Lower lobe of right lung (tissue), 2 donors: ENCODE data around the gene NUP35. TPM values are rescaled to one million over a fixed set of nuclear protein-coding genes. Genes with fewer than 3 reads are reported as not detected.
A peak's percentile ranks its signal among the peaks of the same experiment; 100 is the strongest.

Experiments used
- ATAC-seq, 2 donors: fragments of 200-7000 bp; cut with Tn5 transposase; one replicate each; pipeline ENCODE4 v1.9.1; 2020 to 2022; ENCODE audit warnings: mild to moderate bottlenecking in 2 of 2, moderate library complexity in 2 of 2
- DNase-seq: peaks from one replicate; pipeline ENCODE4 v3.0.0-alpha.2; 2020
- H3K27ac ChIP-seq: fragments of 200-600 bp; one replicate; pipeline ENCODE4 v1.8.0; 2022
- H3K27me3 ChIP-seq: fragments of 200-600 bp; one replicate; pipeline ENCODE4 v1.8.0; 2022; ENCODE audit warnings: low read depth
- H3K36me3 ChIP-seq: fragments of 200-600 bp; one replicate; pipeline ENCODE4 v1.8.0; 2022; ENCODE audit warnings: mild to moderate bottlenecking
- H3K4me1 ChIP-seq: fragments of 200-600 bp; one replicate; pipeline ENCODE4 v1.8.0; 2022
- H3K4me3 ChIP-seq: fragments of 200-600 bp; one replicate; pipeline ENCODE4 v1.8.0; 2022; ENCODE audit warnings: mild to moderate bottlenecking
- H3K9me3 ChIP-seq: fragments of 200-600 bp; one replicate; pipeline ENCODE4 v1.8.0; 2022
- intact Hi-C: fragments of 100-400 bp; cut with DNase I; formaldehyde crosslinking; loops from one replicate; pipeline ENCODE4 v1.11.0; 2022
- total RNA-seq: library from RNA; stranded (reverse); fragmentation: NEBNext Ultra II Directional; extraction: Animal tissue kit (Norgen Biotek cat#: 25700); gene quantifications from one replicate; pipeline ENCODE4 v1.2.1, GENCODE V29; 2021
- TF ChIP-seq, protein P1 (sequence below): fragments of 200-600 bp; IDR thresholded peaks from one replicate; pipeline ENCODE4 v1.8.0; 2022; ENCODE audit warnings: antibody characterized with exemption, mild to moderate bottlenecking
- donor health status: DM: no; HTN: yes; CAD: no; lungs with severe emphysema.

Gene NUP35
- total RNA-seq, 1 donor from 2014 or later: 15.9 TPM

DNA sequence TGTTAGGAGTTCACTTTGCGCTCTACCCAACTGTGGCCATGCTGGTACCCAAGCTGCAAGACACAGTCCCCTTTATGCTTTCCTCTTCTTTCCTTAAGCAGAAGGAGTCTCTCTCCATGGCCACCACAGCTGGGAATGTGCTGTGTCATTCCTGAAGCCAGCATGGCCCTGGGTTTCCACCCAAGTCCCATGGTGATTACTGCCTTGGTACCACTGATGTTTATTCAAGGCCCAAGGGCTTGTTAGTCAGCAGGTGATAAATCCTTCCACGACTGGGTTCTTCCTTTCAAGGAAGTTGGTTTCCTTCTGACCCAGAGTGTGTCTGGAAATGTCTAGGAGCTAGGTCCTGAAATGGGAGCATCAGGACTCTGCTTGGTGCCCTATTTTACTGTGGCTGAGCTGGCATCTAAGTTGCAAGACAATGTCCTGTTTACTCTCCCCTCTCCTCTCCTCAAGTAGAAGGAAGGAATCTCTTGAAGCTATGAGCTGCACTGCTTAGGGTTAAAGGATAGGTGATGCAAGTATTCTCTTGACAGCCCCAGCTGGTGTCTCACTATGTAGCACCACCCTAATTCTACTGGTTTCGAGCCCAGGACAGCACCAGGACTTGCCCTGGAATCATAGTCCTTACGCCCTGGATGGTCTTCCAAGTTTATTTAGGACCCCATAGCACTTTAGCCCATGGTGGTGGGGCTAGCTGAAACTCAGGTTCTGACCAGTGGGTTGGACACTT lies 18.7 kb upstream of the NUP35 start:
- DNase-seq: no peak
- no peaks in the 10 kb centered on the region for H3K27me3 ChIP-seq
- no peak overlapping the region for H3K4me3 ChIP-seq
- H3K4me1 ChIP-seq: no peaks in the 10 kb centered on the region
- TF ChIP-seq, protein P1, sequence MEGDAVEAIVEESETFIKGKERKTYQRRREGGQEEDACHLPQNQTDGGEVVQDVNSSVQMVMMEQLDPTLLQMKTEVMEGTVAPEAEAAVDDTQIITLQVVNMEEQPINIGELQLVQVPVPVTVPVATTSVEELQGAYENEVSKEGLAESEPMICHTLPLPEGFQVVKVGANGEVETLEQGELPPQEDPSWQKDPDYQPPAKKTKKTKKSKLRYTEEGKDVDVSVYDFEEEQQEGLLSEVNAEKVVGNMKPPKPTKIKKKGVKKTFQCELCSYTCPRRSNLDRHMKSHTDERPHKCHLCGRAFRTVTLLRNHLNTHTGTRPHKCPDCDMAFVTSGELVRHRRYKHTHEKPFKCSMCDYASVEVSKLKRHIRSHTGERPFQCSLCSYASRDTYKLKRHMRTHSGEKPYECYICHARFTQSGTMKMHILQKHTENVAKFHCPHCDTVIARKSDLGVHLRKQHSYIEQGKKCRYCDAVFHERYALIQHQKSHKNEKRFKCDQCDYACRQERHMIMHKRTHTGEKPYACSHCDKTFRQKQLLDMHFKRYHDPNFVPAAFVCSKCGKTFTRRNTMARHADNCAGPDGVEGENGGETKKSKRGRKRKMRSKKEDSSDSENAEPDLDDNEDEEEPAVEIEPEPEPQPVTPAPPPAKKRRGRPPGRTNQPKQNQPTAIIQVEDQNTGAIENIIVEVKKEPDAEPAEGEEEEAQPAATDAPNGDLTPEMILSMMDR: no peak
- H3K27ac ChIP-seq: no peak overlapping the region
- H3K9me3 ChIP-seq: no peaks in the 10 kb centered on the region
- no peak for ATAC-seq
- no peaks in the 10 kb centered on the region for H3K36me3 ChIP-seq
- intact Hi-C loops: no loop called here

DNA sequence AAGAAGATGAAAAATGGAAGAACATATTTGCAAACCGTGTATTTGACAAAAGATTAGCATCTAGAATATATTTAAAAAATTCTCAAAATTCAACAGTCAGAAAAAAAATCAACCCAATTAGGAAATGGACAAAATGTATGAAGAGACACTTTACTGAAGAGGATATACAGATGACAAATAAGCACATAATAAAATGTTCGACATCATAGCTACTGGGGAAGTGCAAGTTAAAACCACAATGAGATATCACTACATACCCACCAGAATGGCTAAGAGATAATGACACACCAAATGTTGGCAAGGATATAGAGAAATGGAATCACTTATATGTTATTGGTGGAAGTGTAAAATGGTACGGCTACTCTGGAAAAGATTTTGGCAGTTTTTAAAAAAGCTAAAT lies 11.7 kb upstream of the NUP35 start:
- TF ChIP-seq, protein P1: no peak
- ATAC-seq (no peak), DNase-seq (no peak)
- no peaks in the 10 kb centered on the region for H3K9me3 ChIP-seq
- intact Hi-C loops: no loop called here
- no peaks in the 10 kb centered on the region for H3K4me1 ChIP-seq
- H3K36me3 ChIP-seq: no peaks in the 10 kb centered on the region
- H3K27me3 ChIP-seq: no peaks in the 10 kb centered on the region
- no peak overlapping the region for H3K27ac ChIP-seq
- H3K4me3 ChIP-seq: no peak overlapping the region

GRCh38 chr2:183113630-183114029 lies 10.6 kb upstream of the NUP35 start:
- no peak overlapping the region for H3K4me3 ChIP-seq
- H3K27me3 ChIP-seq: no peaks in the 10 kb centered on the region
- no peak overlapping the region for H3K27ac ChIP-seq
- no peak for DNase-seq
- no peaks in the 10 kb centered on the region for H3K36me3 ChIP-seq
- ATAC-seq: no peak
- no peaks in the 10 kb centered on the region for H3K4me1 ChIP-seq
- H3K9me3 ChIP-seq: no peaks in the 10 kb centered on the region
- TF ChIP-seq, protein P1: no peak
- intact Hi-C loops: no loop called here

GRCh38 chr2:183117226-183117625 lies 7.0 kb upstream of the NUP35 start:
- TF ChIP-seq, protein P1: no peak
- Histone ChIP-seq H3K36me3 (no peaks in the 10 kb centered on the region), H3K4me3 (no peak overlapping the region), H3K27me3 (no peaks in the 10 kb centered on the region), H3K27ac (no peak overlapping the region), H3K4me1 (no peaks in the 10 kb centered on the region), H3K9me3 (no peaks in the 10 kb centered on the region)
- ATAC-seq: no peak
- intact Hi-C loops: no loop called here
- no peak for DNase-seq

DNA sequence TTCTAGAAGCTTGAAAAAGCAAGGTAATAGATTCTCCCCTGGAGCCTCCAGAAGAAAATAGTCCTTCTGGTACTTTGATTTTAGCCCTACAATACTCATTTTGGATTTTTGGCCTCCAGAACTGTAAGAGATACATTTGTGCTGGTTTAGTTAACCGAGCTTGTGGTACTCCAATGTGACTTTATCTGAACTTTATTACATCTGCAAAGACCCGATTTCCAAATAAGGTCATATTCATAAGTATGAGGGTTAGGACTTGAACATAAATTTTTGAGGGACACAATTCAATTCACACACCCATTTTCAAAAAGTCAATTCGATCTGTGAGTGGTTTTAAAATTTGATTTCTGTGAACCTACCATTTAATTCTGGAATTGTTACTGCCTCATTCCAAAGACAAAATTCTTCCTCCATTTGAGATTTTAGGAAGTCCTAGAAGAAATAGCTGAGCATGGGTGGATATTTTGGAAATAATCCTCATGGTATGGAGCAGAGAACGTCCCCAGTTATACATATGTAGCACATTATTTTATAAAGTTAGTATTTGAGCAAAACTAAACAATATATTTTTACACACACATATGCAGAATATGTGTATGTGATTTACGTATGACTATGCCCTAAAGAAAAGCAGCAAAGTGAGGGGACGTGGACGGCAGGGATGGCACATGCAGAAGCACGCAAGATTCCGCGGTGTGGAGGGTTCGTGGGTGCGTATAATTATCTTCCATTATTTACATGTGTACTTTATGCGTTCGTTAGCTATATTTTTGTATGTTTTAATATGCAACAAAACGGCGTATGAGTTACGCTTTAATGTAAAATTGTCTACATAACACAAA lies 905 bp upstream of the NUP35 start:
- H3K36me3 ChIP-seq: no peaks in the 10 kb centered on the region
- DNase-seq (no peak), ATAC-seq (peak in 1 of 2 donors; percentile 24)
- TF ChIP-seq, protein P1: no peak
- intact Hi-C loops: no loop called here
- no peaks in the 10 kb centered on the region for H3K9me3 ChIP-seq
- H3K4me1 ChIP-seq: peaks cover 21% of the 10 kb centered on the region
- H3K4me3 ChIP-seq: peak overlapping the region; percentile 71
- peak overlapping the region; percentile 87 for H3K27ac ChIP-seq
- no peaks in the 10 kb centered on the region for H3K27me3 ChIP-seq
